Activated naive CD8-positive, alpha-beta T cell treated with anti-CD3 and anti-CD28 coated beads, Interleukin-2, amount 10 ng/mL, durations not matched to agents 7 days and 5 days (primary cell): Measurements from ENCODE around the gene APRT. TPM values are rescaled to one million over a fixed set of nuclear protein-coding genes. Genes with fewer than 3 reads are reported as not detected.
A peak's percentile ranks its signal among the peaks of the same experiment; 100 is the strongest.
"Not testable (repeated sequence)": the region's sequence is repeated elsewhere in the genome, so short reads cannot be mapped to it uniquely, and the experiment has no call there.

Source experiments
- ATAC-seq: fragments of 150-1000 bp; cut with Tn5 transposase; one replicate; pipeline ENCODE4 v1.10.0; 2021; ENCODE audit warnings: low read depth, moderate library complexity
- POLR2A ChIA-PET: fragments of 350-600 bp; sonication (Branson Sonifier 250); formaldehyde crosslinking; loops from one replicate; lab custom pipeline; 2021; ENCODE audit warnings: antibody characterized with exemption; lab: Charles Lee
- DNase-seq: peaks from one replicate; pipeline ENCODE4 v3.0.0; 2021
- H3K27ac Mint-ChIP-seq: one replicate; pipeline ENCODE4 v1.8.0; 2022; ENCODE audit warnings: mild to moderate bottlenecking, mixed read lengths
- H3K27me3 Mint-ChIP-seq: one replicate; pipeline ENCODE4 v1.8.0; 2022; ENCODE audit warnings: mild to moderate bottlenecking, moderate library complexity, mixed read lengths
- H3K36me3 Mint-ChIP-seq: one replicate; pipeline ENCODE4 v1.8.0; 2021; ENCODE audit warnings: mild to moderate bottlenecking, mixed read lengths
- H3K4me1 Mint-ChIP-seq: one replicate; pipeline ENCODE4 v1.8.0; 2021; ENCODE audit warnings: mixed read lengths
- H3K4me3 Mint-ChIP-seq: one replicate; pipeline ENCODE4 v1.8.0; 2022; ENCODE audit warnings: mild to moderate bottlenecking, moderate library complexity, mixed read lengths
- H3K9me3 Mint-ChIP-seq: one replicate; pipeline ENCODE4 v1.8.0; 2021; ENCODE audit warnings: mixed read lengths
- total RNA-seq, 2 experiments: library from RNA; stranded (reverse); gene quantifications; one replicate each; pipeline ENCODE4 v1.2.3, GENCODE V29; 2021

The APRT gene
- total RNA-seq, 2 experiments from 2014 or later: 124 to 139 TPM

DNA sequence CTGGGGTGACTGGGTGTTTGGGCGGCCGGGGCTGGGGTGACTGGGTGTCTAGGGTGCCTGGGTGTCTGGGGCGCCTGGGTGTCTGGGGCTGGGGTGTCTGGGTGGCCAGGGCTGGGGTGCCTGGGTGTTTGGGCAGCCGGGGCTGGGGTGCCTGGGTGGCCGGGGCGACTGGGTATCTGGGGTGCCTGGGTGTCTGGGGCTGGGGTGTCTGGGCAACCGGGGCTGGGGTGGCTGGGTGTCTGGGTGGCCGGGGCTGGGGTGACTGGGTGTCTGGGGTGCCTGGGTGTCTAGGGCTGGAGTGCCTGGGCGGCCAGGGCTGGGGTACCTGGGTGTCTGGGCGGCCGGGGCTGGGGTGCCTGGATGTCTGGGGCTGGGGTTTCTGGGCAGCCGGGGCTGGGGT lies 13.4 kb upstream of the APRT start:
- Mint-ChIP-seq H3K27ac (no peak overlapping the region), H3K9me3 (no peaks in the 10 kb centered on the region), H3K4me1 (peaks cover 1% of the 10 kb centered on the region), H3K27me3 (no peaks in the 10 kb centered on the region), H3K4me3 (no peak overlapping the region), H3K36me3 (peaks cover 3% of the 10 kb centered on the region)
- POLR2A ChIA-PET: no interaction called here
- no peak for DNase-seq
- ATAC-seq: no peak

DNA sequence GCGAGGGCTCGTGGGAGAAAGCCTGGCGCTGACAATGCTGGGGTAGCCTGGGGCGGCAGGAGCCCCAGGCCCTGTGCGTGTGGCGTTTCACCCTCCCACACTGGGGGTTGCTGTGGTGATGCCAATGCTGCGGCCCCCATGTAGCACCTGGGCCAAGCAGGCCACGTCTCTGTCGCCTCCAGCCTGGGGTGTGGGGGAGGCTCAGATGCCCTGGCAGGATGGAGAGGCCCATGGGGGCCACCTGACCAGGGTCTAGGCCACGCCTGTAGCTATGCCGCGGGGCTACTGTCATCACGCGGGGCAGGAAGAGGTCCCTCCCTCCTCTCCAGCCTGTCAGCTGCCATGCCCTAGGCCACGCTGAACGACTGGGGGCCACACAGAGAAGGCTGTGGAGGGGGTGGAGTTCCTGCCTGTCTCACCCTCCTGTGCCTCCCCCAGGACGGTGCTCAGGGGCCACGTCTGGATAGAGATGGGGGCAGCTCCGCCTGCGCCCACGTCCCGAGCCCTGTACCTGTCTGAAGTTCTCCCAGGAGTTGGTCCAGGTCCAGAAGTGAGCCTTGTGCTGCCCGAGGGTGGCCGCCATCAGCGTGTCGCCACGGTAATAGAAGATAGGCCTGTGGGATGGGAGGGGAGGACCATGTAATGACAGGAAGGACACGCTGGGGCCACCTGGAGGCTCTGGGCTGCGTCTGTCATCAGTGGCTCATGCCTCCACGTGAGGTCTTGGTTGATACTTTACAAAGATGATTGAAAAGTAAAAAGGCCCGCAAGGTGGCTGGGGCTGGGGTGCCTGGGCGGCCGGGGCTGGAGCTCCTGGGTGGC lies 12.7 kb upstream of the APRT start:
- DNase-seq: no peak
- H3K4me3 Mint-ChIP-seq: no peak overlapping the region
- POLR2A ChIA-PET: no interaction called here
- peaks cover 1% of the 10 kb centered on the region for H3K4me1 Mint-ChIP-seq
- H3K27ac Mint-ChIP-seq: no peak overlapping the region
- peaks cover 3% of the 10 kb centered on the region for H3K36me3 Mint-ChIP-seq
- H3K9me3 Mint-ChIP-seq: no peaks in the 10 kb centered on the region
- no peak for ATAC-seq
- no peaks in the 10 kb centered on the region for H3K27me3 Mint-ChIP-seq

DNA sequence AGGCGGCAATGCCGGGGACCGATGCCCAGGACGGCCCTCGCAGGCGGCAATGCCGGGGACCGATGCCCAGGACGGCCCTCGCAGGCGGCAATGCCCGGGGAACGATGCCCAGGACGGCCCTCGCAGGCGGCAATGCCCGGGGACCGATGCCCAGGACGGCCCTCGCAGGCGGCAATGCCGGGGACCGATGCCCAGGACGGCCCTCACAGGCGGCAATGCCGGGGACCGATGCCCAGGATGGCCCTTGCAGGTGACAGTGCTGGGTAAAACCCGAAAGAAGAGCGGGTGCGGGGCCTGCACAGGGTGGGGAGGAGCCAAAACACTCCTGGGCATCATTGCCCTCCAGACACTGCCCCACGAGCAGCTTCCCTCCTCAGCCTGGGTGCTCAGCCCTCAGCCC lies 11.9 kb upstream of the APRT start:
- H3K9me3 Mint-ChIP-seq, H3K4me1 Mint-ChIP-seq, H3K27ac Mint-ChIP-seq, H3K4me3 Mint-ChIP-seq, POLR2A ChIA-PET, ATAC-seq, H3K27me3 Mint-ChIP-seq, DNase-seq, H3K36me3 Mint-ChIP-seq: not testable (repeated sequence)

DNA sequence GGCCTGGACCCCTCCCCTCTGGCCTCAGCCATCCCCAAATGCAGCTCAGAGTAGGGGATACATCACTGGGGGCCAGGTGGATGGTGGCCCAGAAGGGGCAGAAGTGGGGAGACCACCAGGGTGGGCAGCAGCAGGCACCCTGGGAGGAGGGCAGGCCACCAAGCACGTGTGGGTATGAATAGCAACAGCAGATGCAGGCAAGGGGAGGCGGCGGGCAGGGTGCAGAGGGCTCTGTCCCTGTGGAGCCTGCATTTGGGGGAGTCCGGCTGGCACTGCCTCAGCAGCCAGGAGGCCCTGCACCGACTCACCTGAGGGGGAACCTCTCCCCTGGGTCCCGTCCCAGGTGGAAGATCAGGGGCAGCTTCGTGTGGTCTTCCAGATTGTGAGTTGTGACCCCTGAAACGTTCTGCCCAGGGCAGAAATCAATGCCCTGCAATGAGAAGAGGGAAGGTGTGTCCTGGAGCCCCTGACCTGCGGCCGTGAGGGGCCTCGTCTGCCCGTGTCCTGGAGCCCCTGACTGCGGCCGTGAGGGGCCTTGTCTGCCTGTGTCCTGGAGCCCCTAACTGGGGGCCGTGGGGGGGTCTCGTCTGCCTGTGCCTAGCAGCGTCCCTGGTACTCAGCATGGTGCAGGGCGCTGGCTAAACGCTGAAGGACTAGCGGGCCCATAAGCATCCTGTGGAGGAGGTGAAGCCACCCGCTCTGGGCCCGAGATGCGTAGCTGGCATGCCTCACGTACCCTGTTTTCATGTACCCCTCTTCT lies 10.7 kb upstream of the APRT start:
- POLR2A ChIA-PET: interaction anchor here (0.5 kb wide), 1 partner anchor 11 kb away, joined by 3 read pairs; no protein-coding TSS in a partner anchor
- Mint-ChIP-seq H3K36me3 (peaks cover 3% of the 10 kb centered on the region), H3K4me1 (peaks cover 1% of the 10 kb centered on the region), H3K4me3 (no peak overlapping the region), H3K9me3 (no peaks in the 10 kb centered on the region), H3K27me3 (no peaks in the 10 kb centered on the region), H3K27ac (no peak overlapping the region)
- ATAC-seq: no peak
- no peak for DNase-seq

DNA sequence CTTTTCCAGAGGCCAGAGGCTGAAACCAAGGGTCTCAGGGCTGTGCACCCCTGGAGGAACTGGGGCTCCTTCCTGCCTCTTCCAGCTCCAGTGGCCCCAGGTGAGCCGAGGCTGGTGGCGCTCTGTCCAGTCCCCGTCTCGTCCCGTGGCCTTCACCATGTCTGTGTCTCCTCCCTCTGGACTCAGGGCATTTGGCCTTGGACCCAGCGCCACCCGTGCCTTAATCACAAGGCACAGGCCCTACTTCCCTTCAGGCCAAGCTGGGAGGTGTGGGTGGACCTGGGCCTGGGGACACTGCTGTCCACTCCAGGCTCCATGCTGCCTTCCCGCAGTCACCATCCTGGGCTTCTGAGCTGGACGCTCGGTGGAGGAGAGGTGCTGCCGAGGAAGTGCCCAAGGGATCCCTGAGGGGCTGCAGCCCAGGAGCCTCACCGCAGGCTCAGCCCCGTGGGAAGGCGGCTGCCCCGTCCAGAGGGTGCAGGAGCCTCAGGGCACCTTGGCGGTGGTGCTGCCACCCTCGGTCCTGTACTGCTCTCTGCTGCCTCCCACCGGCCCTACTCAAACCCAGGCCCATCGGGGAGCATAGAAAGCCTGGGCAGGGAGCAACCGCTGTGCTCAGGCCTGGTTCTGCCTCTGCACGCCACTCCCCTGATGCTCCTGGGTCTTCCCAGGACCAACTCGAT lies 9.6 kb upstream of the APRT start:
- DNase-seq: no peak
- POLR2A ChIA-PET: interaction anchor here (1.7 kb wide), 1 partner anchor 36 kb away, joined by 4 read pairs; the partner anchor contains the start of gene TRAPPC2L
- no peaks in the 10 kb centered on the region for H3K9me3 Mint-ChIP-seq

DNA sequence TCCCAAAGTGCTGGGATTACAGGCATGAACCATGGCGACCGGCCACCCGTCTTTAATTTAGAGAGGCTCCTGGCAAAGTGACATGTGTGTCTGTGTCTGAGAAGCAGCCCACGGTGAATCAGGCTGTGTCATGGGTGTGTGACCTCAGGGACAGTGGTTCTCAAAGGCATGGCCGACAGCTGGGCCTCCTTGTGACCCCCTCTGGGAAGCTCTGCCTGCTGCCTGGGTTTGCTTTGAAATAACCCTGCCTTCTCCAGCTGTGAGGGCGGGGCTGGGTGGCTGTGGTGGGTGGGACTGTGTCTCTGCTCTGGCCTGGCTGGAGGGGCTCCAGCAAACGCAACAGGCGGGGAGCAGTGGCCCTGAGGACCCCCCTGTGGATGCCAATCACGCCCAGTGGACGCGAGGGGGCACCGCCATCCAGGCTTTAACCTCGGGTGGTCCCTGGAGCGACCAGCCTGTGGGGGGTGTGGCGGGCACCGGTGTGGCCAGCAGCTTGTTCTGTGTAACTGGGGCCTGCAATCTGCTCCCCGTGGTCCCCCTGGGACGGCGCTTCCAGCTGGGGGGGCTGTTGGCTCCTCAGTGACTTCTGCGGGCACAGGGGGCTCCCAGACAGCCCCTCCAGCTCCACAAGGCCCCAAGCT lies 8.8 kb upstream of the APRT start:
- Mint-ChIP-seq H3K4me3 (no peak overlapping the region), H3K4me1 (no peaks in the 10 kb centered on the region), H3K27ac (no peak overlapping the region), H3K36me3 (peaks cover 3% of the 10 kb centered on the region), H3K27me3 (no peaks in the 10 kb centered on the region), H3K9me3 (no peaks in the 10 kb centered on the region)
- no peak for DNase-seq
- POLR2A ChIA-PET: interaction anchor here (1.7 kb wide), 1 partner anchor 37 kb away, joined by 4 read pairs; the partner anchor contains the start of gene TRAPPC2L
- no peak for ATAC-seq

More for the DNA sequence above, 9.6 kb upstream of the APRT start:
- H3K27ac Mint-ChIP-seq: no peak overlapping the region
- no peak for ATAC-seq
- peaks cover 1% of the 10 kb centered on the region for H3K4me1 Mint-ChIP-seq
- peaks cover 3% of the 10 kb centered on the region for H3K36me3 Mint-ChIP-seq
- no peaks in the 10 kb centered on the region for H3K27me3 Mint-ChIP-seq
- H3K4me3 Mint-ChIP-seq: no peak overlapping the region

DNA sequence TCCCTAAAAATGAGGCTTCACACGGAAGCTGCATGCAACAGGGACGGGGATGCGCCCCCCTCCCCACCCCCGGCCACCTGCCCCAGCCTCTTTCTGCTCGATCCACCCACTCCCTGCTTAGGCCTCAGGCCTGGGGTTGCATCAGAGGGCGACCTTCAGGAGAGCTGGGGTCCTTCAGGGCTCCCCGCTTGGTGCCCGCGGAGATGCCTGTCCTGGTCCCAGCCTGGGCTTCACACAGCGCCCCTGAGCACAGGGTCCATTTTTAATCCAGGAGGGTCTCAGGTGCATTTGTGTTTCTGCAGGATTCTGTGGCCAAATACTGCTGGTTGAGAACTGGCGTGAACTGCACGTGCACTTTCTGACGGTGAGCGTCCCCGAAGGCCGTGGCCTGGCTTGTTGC lies 7.4 kb upstream of the APRT start:
- no peak overlapping the region for H3K4me3 Mint-ChIP-seq
- H3K27ac Mint-ChIP-seq: no peak overlapping the region
- no peaks in the 10 kb centered on the region for H3K9me3 Mint-ChIP-seq
- ATAC-seq (no peak), DNase-seq (no peak)
- no peaks in the 10 kb centered on the region for H3K27me3 Mint-ChIP-seq
- H3K4me1 Mint-ChIP-seq: no peaks in the 10 kb centered on the region
- POLR2A ChIA-PET: no interaction called here
- H3K36me3 Mint-ChIP-seq: peaks cover 3% of the 10 kb centered on the region

DNA sequence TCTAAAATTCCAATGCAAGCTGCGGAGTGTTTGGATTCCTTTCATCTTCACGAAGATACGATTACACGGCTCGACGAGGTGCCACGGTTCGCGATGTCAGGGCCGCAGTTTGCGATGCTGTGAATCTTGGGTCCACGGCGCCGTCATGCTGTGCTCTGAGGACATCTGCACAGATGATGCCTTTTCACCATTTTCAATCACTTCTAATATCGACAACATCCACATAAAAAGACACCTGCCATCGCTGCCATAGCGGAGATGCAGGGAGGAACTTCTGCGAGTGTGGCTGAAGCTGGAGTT lies 6.8 kb upstream of the APRT start:
- Mint-ChIP-seq H3K4me3 (no peak overlapping the region), H3K36me3 (peaks cover 3% of the 10 kb centered on the region), H3K27ac (no peak overlapping the region), H3K27me3 (no peaks in the 10 kb centered on the region), H3K4me1 (no peaks in the 10 kb centered on the region), H3K9me3 (no peaks in the 10 kb centered on the region)
- no peak for ATAC-seq
- POLR2A ChIA-PET: no interaction called here
- no peak for DNase-seq

DNA sequence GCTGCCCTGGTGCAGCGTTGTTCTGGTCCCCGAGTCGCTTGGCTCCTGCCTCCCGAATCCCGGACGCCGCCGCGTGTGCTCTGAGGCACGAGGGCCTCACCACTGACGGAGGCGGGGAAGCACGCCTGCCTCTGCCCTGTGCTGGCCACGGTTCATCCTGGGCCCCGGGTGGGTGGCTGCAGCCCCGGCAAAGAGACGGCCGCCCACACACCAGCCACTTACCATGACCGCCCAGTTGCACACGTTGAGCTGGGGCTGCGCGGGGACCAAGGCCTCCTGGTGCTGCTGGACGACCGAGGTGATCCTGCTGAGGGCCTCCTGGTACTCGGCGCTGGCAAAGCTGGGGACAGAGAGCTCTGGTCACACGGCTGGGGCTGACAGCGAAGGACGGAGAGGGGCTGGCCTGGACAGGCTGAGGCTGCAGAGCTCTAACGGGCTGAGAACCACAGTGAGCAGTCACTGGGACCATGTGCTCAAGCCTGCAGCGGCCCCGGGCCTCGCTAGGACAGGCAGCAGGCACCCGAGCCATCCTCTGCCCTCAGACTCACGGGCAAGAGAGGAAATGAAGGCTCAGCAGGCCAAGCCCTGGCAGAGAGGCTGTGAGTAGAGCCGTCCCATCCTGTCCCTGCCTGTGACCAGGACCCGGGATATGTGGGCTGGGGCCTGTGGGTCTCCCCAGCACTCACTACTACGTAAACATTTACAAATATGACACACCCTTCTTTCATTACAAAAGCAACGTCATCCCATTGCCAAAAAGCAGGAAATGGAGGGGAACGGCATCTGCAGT lies 6.3 kb upstream of the APRT start:
- DNase-seq: no peak
- ATAC-seq: no peak
- Mint-ChIP-seq H3K27ac (no peak overlapping the region), H3K4me3 (no peak overlapping the region), H3K36me3 (peaks cover under 1% of the 10 kb centered on the region), H3K4me1 (no peaks in the 10 kb centered on the region), H3K9me3 (no peaks in the 10 kb centered on the region), H3K27me3 (no peaks in the 10 kb centered on the region)
- POLR2A ChIA-PET: no interaction called here

DNA sequence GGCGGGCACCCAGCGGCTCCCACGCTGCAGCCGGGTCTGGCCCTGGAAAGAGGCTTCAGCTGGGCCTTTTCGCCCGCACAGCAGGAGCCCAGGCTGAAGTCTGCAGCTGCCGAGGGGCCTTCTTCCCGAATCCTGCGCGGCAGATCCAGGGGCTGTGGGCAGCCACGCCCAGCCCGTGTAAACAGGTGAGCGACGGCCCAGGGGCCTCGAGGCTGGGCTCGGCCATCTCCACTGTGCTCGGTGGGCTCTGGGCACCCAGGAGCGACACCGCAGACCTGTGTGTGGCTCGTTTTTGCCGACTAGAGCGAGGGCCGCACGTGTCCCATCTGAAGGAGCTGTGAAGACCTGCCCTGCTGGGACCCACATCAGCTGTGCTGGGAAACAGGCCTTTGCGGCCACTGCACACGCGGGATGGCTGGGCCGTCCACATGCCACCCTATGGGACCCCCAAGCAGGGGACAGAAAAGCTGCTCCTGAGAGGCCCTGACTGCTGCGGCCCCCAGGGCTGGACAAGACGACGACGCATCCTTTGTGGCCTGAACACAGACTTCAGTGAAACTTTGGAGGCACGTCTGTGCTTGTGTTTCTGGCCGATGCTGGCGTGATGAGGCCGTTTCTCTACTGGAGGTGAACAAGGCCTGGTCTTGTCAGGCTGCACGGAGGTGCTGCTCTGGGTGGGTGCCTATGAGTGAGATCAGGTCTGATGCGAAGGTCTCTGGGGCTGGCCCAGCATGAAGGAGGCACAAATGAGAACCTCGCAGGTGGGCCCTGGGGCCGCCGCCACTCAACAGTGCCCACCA lies 5.2 kb upstream of the APRT start:
- DNase-seq (no peak), ATAC-seq (no peak)
- Mint-ChIP-seq H3K4me1 (peaks cover 2% of the 10 kb centered on the region), H3K9me3 (no peaks in the 10 kb centered on the region), H3K27me3 (no peaks in the 10 kb centered on the region), H3K4me3 (no peak overlapping the region), H3K27ac (no peak overlapping the region), H3K36me3 (no peaks in the 10 kb centered on the region)
- POLR2A ChIA-PET: no interaction called here

DNA sequence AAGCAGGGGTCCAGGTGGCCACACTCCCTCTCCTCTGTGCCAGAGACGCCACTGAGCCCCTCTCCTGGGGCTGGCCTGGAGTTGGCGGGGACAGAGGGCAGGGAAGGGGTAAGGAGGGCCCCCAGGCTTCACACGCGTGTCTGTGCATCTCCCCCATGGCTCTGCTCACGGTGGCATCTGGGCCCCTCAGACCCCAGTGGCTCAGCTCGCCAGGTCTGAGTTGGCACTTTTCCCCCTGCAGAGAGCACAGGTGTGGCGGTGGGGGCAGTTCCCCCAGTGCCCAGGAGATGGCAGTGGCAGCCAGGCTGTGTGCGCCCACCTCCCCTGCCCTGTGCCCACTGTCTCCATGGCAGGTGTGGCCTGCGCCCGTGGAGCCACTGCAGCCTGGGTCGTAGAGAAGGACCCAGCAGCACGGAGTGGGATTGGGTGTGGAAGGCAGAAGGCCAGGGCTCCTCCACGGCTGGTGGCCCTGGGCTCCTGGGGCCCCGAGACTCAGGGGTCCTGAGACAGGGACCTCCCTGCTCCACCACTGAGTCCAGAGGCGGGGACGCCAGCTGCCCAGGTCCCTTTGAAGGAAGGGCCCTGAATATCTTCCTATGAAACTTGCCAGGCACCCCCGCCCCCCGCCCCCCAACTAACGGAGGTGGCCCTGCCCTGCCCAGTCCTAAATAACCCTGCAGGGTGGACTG lies 4.3 kb upstream of the APRT start:
- H3K36me3 Mint-ChIP-seq: no peaks in the 10 kb centered on the region
- no peak overlapping the region for H3K4me3 Mint-ChIP-seq
- POLR2A ChIA-PET: no interaction called here
- H3K27me3 Mint-ChIP-seq: no peaks in the 10 kb centered on the region
- no peaks in the 10 kb centered on the region for H3K9me3 Mint-ChIP-seq
- DNase-seq: peak; percentile 76
- peaks cover 3% of the 10 kb centered on the region for H3K4me1 Mint-ChIP-seq
- no peak overlapping the region for H3K27ac Mint-ChIP-seq
- ATAC-seq: no peak

DNA sequence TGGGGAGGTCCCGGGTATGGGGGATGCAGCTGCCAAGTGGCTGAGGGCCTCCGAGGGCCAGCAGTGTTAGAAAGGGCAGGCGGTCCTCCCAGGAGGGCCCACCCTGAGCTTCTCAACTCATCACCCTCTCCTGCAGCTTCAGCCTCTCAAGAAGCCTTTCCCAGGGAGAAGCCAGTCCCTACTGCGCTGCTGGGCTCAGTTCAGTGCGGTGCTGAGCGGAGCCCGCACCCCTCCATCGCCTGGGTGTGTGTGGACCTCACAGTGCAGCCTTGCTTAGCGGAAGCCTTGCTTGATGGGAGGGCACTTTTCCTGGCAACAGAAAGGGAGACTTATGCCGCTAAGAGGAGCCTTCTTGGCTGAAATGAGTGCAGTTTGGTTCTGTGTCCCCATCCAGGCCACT lies 3.5 kb upstream of the APRT start:
- POLR2A ChIA-PET: no interaction called here
- no peaks in the 10 kb centered on the region for H3K9me3 Mint-ChIP-seq
- no peak overlapping the region for H3K27ac Mint-ChIP-seq
- peaks cover 5% of the 10 kb centered on the region for H3K4me1 Mint-ChIP-seq
- H3K4me3 Mint-ChIP-seq: no peak overlapping the region
- no peaks in the 10 kb centered on the region for H3K36me3 Mint-ChIP-seq
- ATAC-seq (no peak), DNase-seq (no peak)
- no peaks in the 10 kb centered on the region for H3K27me3 Mint-ChIP-seq
